Brain microvascular endothelial cell (primary cell): ENCODE data around the gene BNIP3.

ENCODE experiments used
- DNase-seq: peaks from one replicate; pipeline ENCODE4 v3.0.0-alpha.2; 2020
- H3K27ac ChIP-seq: fragments of 250-450 bp; sonication (Bioruptor Pico); 2 replicates; pipeline ENCODE4 v1.5.1; 2020; ENCODE audit warnings: mild to moderate bottlenecking, moderate library complexity
- H3K27me3 ChIP-seq: fragments of 250-450 bp; sonication (Bioruptor Pico); replicated peaks from 2 replicates; pipeline ENCODE4 v1.5.1; 2020; ENCODE audit warnings: mild to moderate bottlenecking
- H3K36me3 ChIP-seq: fragments of 250-450 bp; sonication (Bioruptor Pico); replicated peaks from 2 replicates; pipeline ENCODE4 v1.5.1; 2020; ENCODE audit warnings: mild to moderate bottlenecking
- H3K4me3 ChIP-seq: 2 replicates; pipeline ENCODE4 v1.5.1; 2011; ENCODE audit warnings: low read depth, mild to moderate bottlenecking, control low read depth, low read length, moderate library complexity
- CTCF ChIP-seq: IDR thresholded peaks from 2 replicates; pipeline ENCODE4 v1.5.1; 2011; ENCODE audit warnings: low read depth, mild to moderate bottlenecking, moderate library complexity, low read length, control low read depth, inconsistent platforms; ENCODE audit errors: missing control alignments
- in situ Hi-C: cut with HindIII; loops from 2 replicates; pipeline ENCODE4 v1.10.0; 2017; ENCODE audit warnings: low sequenced_read_pairs, low pct_ligation_motif_present

The BNIP3 gene

GRCh38 chr10:132001238-132001972 is 19.7 kb upstream of the BNIP3 start:
- no peak overlapping the region for H3K4me3 ChIP-seq
- no peak for TF ChIP-seq CTCF
- DNase-seq: no peak
- no peaks in the 10 kb centered on the region for H3K36me3 ChIP-seq
- in situ Hi-C loops: no loop called here
- H3K27ac ChIP-seq: no peak overlapping the region
- H3K27me3 ChIP-seq: no peaks in the 10 kb centered on the region

GRCh38 chr10:131998845-131999681 is 17.3 kb upstream of the BNIP3 start:
- in situ Hi-C loops: no loop called here
- DNase-seq: no peak
- no peak for TF ChIP-seq CTCF
- Histone ChIP-seq H3K27me3 (no peaks in the 10 kb centered on the region), H3K36me3 (no peaks in the 10 kb centered on the region), H3K27ac (no peak overlapping the region), H3K4me3 (no peak overlapping the region)

GRCh38 chr10:131998050-131998844 is 16.5 kb upstream of the BNIP3 start:
- TF ChIP-seq CTCF: no peak
- in situ Hi-C loops: no loop called here
- Histone ChIP-seq H3K27ac (no peak overlapping the region), H3K27me3 (no peaks in the 10 kb centered on the region), H3K36me3 (no peaks in the 10 kb centered on the region), H3K4me3 (no peak overlapping the region)
- DNase-seq: no peak

GRCh38 chr10:131997366-131998049 is 15.8 kb upstream of the BNIP3 start:
- Histone ChIP-seq H3K36me3 (no peaks in the 10 kb centered on the region), H3K27me3 (no peaks in the 10 kb centered on the region), H3K4me3 (no peak overlapping the region), H3K27ac (no peak overlapping the region)
- peak; percentile 70 for DNase-seq
- TF ChIP-seq CTCF: no peak
- in situ Hi-C loops: no loop called here

GRCh38 chr10:131996466-131997365 is 15.0 kb upstream of the BNIP3 start:
- in situ Hi-C loops: no loop called here
- no peaks in the 10 kb centered on the region for H3K36me3 ChIP-seq
- no peak for DNase-seq
- H3K4me3 ChIP-seq: no peak overlapping the region
- TF ChIP-seq CTCF: no peak
- H3K27ac ChIP-seq: no peak overlapping the region
- no peaks in the 10 kb centered on the region for H3K27me3 ChIP-seq
